Ovary (tissue), 10 donors: ENCODE measurements around the gene OTOS. TPM values are rescaled to one million over a fixed set of nuclear protein-coding genes. Genes with fewer than 3 reads are reported as not detected.

Experiments
- DNase-seq, 5 donors: peaks; one replicate each; pipeline ENCODE4 v3.0.0-alpha.2; 2019 to 2020
- H3K27ac ChIP-seq, 2 donors: fragments of 200-600 bp; one replicate each; pipeline versions ENCODE4 v1.5.1 to v1.8.0; 2019 to 2022
- H3K27me3 ChIP-seq: fragments of 200-600 bp; one replicate; pipeline ENCODE4 v1.8.0; 2022
- H3K36me3 ChIP-seq: fragments of 200-600 bp; sonication (generic); one replicate; pipeline ENCODE4 v1.5.1; 2019
- H3K4me1 ChIP-seq: one replicate; pipeline ENCODE4 v1.8.1; 2013; ENCODE audit warnings: mild to moderate bottlenecking, moderate library complexity; ENCODE audit not compliant: insufficient read depth
- H3K4me3 ChIP-seq: fragments of 200-600 bp; sonication (generic); one replicate; pipeline ENCODE4 v1.5.1; 2017
- H3K9me3 ChIP-seq, 2 donors: fragments of 200-600 bp in 1 of 2; sonication (generic) in 1 of 2; one replicate each; pipeline versions ENCODE4 v1.5.1 to v1.8.1; 2013 to 2019; ENCODE audit warnings: mild to moderate bottlenecking in 1 of 2, moderate library complexity in 1 of 2
- EP300 ChIP-seq: sonication (generic); formaldehyde crosslinking; IDR thresholded peaks from one replicate; pipeline ENCODE4 v1.6.1; 2017; ENCODE audit warnings: antibody characterized with exemption
- POLR2A ChIP-seq: fragments of 450-650 bp; IDR thresholded peaks from one replicate; pipeline ENCODE4 v1.6.1; 2017; ENCODE audit warnings: antibody characterized with exemption, mild to moderate bottlenecking, moderate library complexity
- WGBS, 3 donors: extraction: QIAGEN DNeasy Blood & Tissue Kit in 1 of 3; methylation state at CpG; one replicate each; pipeline versions ENCODE4 v1.1.5 to v1.1.7; 2013 to 2017; 5-methylcytosine and 5-hydroxymethylcytosine counted together
- intact Hi-C, 4 donors: fragments of 100-400 bp; cut with DNase I; formaldehyde crosslinking; loops; one replicate each; pipeline versions ENCODE4 v1.11.0 to v1.15.1; 2022 to 2023
- long read RNA-seq, 3 donors: library from polyadenylated mRNA in 2 of 3; unstranded in 2 of 3; transcript quantifications; one replicate each; pipeline ENCODE4 v2.0.0 and lab custom pipeline, GENCODE V29; 2021 to 2026
- polyA plus RNA-seq, 2 donors: library from polyadenylated mRNA; stranded (reverse); fragments of 200-250 nt in 1 of 2; fragments of 350-450 nt in 1 of 2; fragmentation: Illumina TruSeq in 1 of 2; extraction: RNeasy Lipid Tissue Mini Kit (QIAGEN cat#74804) in 1 of 2; gene quantifications; one replicate each; pipeline ENCODE4 v1.2.3, GENCODE V29; 2013 to 2014
- total RNA-seq, 7 donors: library from RNA; depleted of rRNA in 2 of 7; stranded (reverse); fragments of >200 nt in 2 of 7; fragmentation: NEBNext Ultra II Directional in 3 of 7; extraction: Animal tissue kit (Norgen Biotek cat#: 25700) in 3 of 7; gene quantifications; one replicate each; pipeline versions ENCODE4 v1.1.0 to v1.2.4, GENCODE V29; 2016 to 2023
- TF ChIP-seq, protein P1 (sequence below), 3 donors: fragments of 450-650 bp in 2 of 3; fragments of 200-600 bp in 1 of 3; IDR thresholded peaks; one replicate each; pipeline versions ENCODE4 v1.5.1 to v1.8.0; 2016 to 2022; ENCODE audit warnings: antibody characterized with exemption in 3 of 3, mild to moderate bottlenecking in 1 of 3
- donor health status: DM: no; HTN: no; CAD: no; lungs with moderate emphysema.
- donor health status: DM: no; HTN: no; CAD: no.
- donor health status: Bipolar disorder and iron deficiency.
- donor health status: DM: yes; HTN: yes; CAD: no.
- donor health status: DM: no; HTN: no; CAD: no.
- donor health status: DM: yes; HTN: yes; CAD: no.

OTOS gene
- total RNA-seq (not detected), polyA plus RNA-seq (not detected)
- long read RNA-seq, donor 1, result 0 reads
- long read RNA-seq, donor 2, result 0 reads
- long read RNA-seq, donor 3, result 0 reads

GRCh38 chr2:240140511-240140910 is at the start of gene OTOS:
Gene OTOS, minus strand, starts transcription at chr2:240140658. Its CDS starts 332 bp downstream, at chr2:240140326.
- Histone ChIP-seq H3K36me3 (no peaks in the 10 kb centered on the region), H3K27me3 (no peaks in the 10 kb centered on the region), H3K9me3 (no peaks in the 10 kb centered on the region), H3K4me1 (peaks cover 4% of the 10 kb centered on the region), H3K4me3 (no peak within 1 kb of the TSS), H3K27ac (no peak within 1 kb of the TSS)
- 58 to 74% (median 58%) methylated on average over 5 of the region's 5 CpGs for WGBS, 3 donors
- intact Hi-C loops, result loop anchor here (5.0 to 10.0 kb wide), 4 partner anchors 78 to 1783 kb away; partner anchors contain the start of gene OR6B3 (in 1 of the 4)
- peak in 1 of 5 donors; percentile 1 for DNase-seq
- TF ChIP-seq EP300, result no peak
- TF ChIP-seq, protein P1, sequence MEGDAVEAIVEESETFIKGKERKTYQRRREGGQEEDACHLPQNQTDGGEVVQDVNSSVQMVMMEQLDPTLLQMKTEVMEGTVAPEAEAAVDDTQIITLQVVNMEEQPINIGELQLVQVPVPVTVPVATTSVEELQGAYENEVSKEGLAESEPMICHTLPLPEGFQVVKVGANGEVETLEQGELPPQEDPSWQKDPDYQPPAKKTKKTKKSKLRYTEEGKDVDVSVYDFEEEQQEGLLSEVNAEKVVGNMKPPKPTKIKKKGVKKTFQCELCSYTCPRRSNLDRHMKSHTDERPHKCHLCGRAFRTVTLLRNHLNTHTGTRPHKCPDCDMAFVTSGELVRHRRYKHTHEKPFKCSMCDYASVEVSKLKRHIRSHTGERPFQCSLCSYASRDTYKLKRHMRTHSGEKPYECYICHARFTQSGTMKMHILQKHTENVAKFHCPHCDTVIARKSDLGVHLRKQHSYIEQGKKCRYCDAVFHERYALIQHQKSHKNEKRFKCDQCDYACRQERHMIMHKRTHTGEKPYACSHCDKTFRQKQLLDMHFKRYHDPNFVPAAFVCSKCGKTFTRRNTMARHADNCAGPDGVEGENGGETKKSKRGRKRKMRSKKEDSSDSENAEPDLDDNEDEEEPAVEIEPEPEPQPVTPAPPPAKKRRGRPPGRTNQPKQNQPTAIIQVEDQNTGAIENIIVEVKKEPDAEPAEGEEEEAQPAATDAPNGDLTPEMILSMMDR (IDR thresholded peaks at IDR 0.05), result no peak

DNA sequence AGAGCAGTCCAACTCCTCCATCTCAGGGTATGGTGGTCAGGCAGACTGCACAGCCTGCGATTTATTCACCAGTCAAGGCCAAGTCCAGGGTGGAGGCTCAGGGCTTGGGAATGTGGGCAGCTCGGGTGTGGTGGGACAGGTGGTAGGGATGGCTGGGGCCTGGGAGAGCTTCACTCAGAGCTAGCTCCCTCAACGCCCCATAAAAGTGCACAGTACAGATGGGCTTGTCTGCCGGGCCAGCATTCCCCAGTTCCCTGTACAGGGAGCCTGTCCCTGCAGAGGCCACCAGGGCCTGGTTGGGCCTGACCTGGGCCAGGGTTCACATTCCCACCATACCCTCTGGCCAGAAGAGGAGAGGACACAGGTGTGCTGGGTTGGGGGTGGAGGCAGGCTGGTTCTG is 49.2 kb upstream of the OTOS start:
- Histone ChIP-seq H3K27ac (no peak overlapping the region), H3K4me3 (no peak overlapping the region), H3K27me3 (no peaks in the 10 kb centered on the region), H3K4me1 (no peaks in the 10 kb centered on the region), H3K9me3 (peaks cover 0 to 4% of the 10 kb centered on the region in 2 donors), H3K36me3 (no peaks in the 10 kb centered on the region)
- TF ChIP-seq EP300 (no peak), POLR2A (no peak)
- TF ChIP-seq, protein P1 (IDR thresholded peaks at IDR 0.05), result no peak
- peak in 2 of 5 donors; percentile 7 to 13 for DNase-seq
- WGBS, 3 donors, result 61 to 74% (median 67%) methylated on average over 4 of the region's 4 CpGs
- intact Hi-C loops, result no loop called here

DNA sequence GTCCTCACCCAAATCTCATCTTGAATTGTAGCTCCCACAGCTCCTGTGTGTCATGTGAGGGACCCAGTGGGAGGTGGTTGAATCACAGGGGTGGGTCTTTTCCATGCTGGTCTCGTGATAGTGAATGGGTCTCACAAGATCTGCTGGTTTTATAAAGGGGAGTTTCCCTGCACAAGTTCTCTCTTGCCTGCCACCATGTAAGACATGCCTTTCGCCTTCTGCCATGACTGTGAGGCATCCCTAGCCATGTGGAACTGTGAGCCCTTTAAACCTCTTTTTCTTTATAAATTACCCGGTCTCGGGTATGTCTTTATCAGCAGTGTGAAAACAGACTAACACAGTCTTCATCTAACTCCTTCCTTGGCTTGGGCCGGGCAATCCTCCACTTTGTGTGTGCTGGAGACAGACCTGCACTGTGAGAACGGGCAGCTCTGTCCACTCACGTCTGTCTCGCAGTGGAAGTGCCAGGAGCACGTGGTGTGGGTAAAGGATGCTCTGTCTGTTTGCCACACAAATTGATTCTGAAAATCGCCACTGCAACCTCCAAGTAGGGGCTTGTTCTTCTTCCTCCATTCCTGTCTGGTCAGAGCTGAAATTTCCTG is 47.6 kb upstream of the OTOS start:
- 85 to 89% (median 86%) methylated on average over 10 of the region's 10 CpGs for WGBS, 3 donors
- Histone ChIP-seq H3K4me3 (no peak overlapping the region), H3K27me3 (no peaks in the 10 kb centered on the region), H3K4me1 (no peaks in the 10 kb centered on the region), H3K36me3 (no peaks in the 10 kb centered on the region), H3K9me3 (peaks cover 0 to 4% of the 10 kb centered on the region in 2 donors), H3K27ac (no peak overlapping the region)
- TF ChIP-seq, protein P1 (IDR thresholded peaks at IDR 0.05), result no peak
- no peak for TF ChIP-seq EP300
- TF ChIP-seq POLR2A, result no peak
- DNase-seq, result no peak
- intact Hi-C loops, result no loop called here

DNA sequence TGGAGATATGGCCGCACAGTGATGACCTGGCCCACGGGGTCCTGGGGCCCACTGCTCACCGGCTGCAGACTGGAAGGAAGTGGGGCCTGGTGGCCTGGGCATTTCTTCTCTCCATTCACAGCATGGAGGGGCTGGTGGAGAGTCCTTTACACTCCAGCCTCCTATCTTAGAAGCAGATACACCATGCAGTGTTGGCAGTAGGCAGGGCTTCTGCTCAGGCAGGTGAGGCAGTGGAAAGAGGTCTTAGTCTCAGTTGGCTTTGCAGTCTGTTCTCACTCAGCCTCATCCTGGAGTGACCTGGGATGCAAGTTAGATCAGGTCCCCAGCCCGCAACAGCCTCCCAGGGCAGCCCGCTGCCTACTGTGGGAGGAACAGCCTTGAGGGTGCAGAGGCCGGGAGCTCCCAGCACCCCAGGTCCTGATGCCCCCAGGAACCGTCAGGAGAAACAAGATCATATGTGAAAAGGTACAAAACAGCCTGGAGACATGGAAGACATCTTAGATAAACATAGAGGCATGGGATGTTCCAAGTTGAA is 45.8 kb upstream of the OTOS start:
- TF ChIP-seq EP300, result no peak
- TF ChIP-seq, protein P1 (IDR thresholded peaks at IDR 0.05), result no peak
- TF ChIP-seq POLR2A, result no peak
- H3K4me3 ChIP-seq, result no peak overlapping the region
- intact Hi-C loops, result no loop called here
- 79 to 85% (median 83%) methylated on average over 7 of the region's 7 CpGs for WGBS, 3 donors
- no peaks in the 10 kb centered on the region for H3K36me3 ChIP-seq
- H3K27ac ChIP-seq, result no peak overlapping the region
- H3K4me1 ChIP-seq, result no peaks in the 10 kb centered on the region
- peak in 1 of 5 donors; percentile 1 for DNase-seq
- H3K27me3 ChIP-seq, result no peaks in the 10 kb centered on the region
- H3K9me3 ChIP-seq, result peaks cover 0 to 4% of the 10 kb centered on the region in 2 donors
